ENCODE data around the gene MARCHF4.

Gene MARCHF4, protein sequence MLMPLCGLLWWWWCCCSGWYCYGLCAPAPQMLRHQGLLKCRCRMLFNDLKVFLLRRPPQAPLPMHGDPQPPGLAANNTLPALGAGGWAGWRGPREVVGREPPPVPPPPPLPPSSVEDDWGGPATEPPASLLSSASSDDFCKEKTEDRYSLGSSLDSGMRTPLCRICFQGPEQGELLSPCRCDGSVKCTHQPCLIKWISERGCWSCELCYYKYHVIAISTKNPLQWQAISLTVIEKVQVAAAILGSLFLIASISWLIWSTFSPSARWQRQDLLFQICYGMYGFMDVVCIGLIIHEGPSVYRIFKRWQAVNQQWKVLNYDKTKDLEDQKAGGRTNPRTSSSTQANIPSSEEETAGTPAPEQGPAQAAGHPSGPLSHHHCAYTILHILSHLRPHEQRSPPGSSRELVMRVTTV

GRCh38 chr2:216371721-216372702 is at the start of gene MARCHF4:
Gene MARCHF4 (minus strand): TSS chr2:216372483. CDS start chr2:216370260, 2,223 bp downstream.
- CTCF ChIA-PET = interaction anchor here (0.6 to 1.3 kb wide), 3 partner anchors 8 to 194 kb away, joined by 3 to 5 read pairs (median 4); no protein-coding TSS in a partner anchor
- peak within 1 kb of the TSS; percentile 33 for H3K4me3 ChIP-seq (ENCODE audit: low read depth, low read length)
- TF ChIP-seq ZNF24 (tag by site-specific recombination; IDR thresholded peaks at IDR 0.05) = 0 out of 2 replicates have a peak, but pooled peaks have one; percentile 16
- peak; percentile 49 for TF ChIP-seq KLF8 (tag by site-specific recombination; IDR thresholded peaks at IDR 0.05)
- peak; percentile 56; the same call in 1 of the 2 replicates for TF ChIP-seq ZNF785 (tag by site-specific recombination; IDR thresholded peaks at IDR 0.05)
- TF ChIP-seq ZNF121 (tag by site-specific recombination; IDR thresholded peaks at IDR 0.05) = no peak
- peak; percentile 53; the same call in 1 of the 2 replicates for TF ChIP-seq KLF1 (tag by site-specific recombination; IDR thresholded peaks at IDR 0.05)
- no peak for TF ChIP-seq ZNF311 (tag by site-specific recombination; IDR thresholded peaks at IDR 0.05; ENCODE audit: borderline replicate concordance)
- TF ChIP-seq ZNF645 (tag by site-specific recombination; IDR thresholded peaks at IDR 0.05) = no peak
- peak; percentile 81 for TF ChIP-seq ZNF2 (tag by site-specific recombination; IDR thresholded peaks at IDR 0.05)
- TF ChIP-seq ZFHX2 (tag by site-specific recombination; conservative IDR thresholded peaks at IDR 0.05) = peak; percentile 4; the same call in 1 of the 2 replicates
- no peak for TF ChIP-seq ZNF449 (tag by site-specific recombination; IDR thresholded peaks at IDR 0.05)
- TF ChIP-seq EGR2 (tag by site-specific recombination; IDR thresholded peaks at IDR 0.05; ENCODE audit: low read depth) = 0 out of 2 replicates have a peak, but pooled peaks have one; percentile 14
- peak; percentile 23; the same call in 1 of the 2 replicates for TF ChIP-seq KLF9 (tag by site-specific recombination; IDR thresholded peaks at IDR 0.05; ENCODE audit: low read depth)
- TF ChIP-seq ZNF341 (tag by site-specific recombination; IDR thresholded peaks at IDR 0.05; ENCODE audit: low read depth) = 0 out of 2 replicates have a peak, but pooled peaks have one; percentile 49
- TF ChIP-seq, protein P1, sequence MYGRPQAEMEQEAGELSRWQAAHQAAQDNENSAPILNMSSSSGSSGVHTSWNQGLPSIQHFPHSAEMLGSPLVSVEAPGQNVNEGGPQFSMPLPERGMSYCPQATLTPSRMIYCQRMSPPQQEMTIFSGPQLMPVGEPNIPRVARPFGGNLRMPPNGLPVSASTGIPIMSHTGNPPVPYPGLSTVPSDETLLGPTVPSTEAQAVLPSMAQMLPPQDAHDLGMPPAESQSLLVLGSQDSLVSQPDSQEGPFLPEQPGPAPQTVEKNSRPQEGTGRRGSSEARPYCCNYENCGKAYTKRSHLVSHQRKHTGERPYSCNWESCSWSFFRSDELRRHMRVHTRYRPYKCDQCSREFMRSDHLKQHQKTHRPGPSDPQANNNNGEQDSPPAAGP (tag by site-specific recombination; IDR thresholded peaks at IDR 0.05) = peak; percentile 75; the same call in 1 of the 2 replicates
- peak; percentile 82; the same call in 1 of the 2 replicates for TF ChIP-seq MZF1 (tag by site-specific recombination; IDR thresholded peaks at IDR 0.05; ENCODE audit: borderline replicate concordance)
- TF ChIP-seq ZXDB (tag by site-specific recombination; IDR thresholded peaks at IDR 0.05) = peak; percentile 35; the same call in 1 of the 2 replicates
- TF ChIP-seq, protein P2, sequence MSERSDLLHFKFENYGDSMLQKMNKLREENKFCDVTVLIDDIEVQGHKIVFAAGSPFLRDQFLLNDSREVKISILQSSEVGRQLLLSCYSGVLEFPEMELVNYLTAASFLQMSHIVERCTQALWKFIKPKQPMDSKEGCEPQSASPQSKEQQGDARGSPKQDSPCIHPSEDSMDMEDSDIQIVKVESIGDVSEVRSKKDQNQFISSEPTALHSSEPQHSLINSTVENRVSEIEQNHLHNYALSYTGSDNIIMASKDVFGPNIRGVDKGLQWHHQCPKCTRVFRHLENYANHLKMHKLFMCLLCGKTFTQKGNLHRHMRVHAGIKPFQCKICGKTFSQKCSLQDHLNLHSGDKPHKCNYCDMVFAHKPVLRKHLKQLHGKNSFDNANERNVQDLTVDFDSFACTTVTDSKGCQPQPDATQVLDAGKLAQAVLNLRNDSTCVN (tag by site-specific recombination; optimal IDR thresholded peaks at IDR 0.05) = peak; percentile 74
- TF ChIP-seq ZEB2 (tag by site-specific recombination; IDR thresholded peaks at IDR 0.05) = peak; percentile 64; the same call in 1 of the 2 replicates
- TF ChIP-seq WT1 (tag by site-specific recombination; IDR thresholded peaks at IDR 0.05) = peak; percentile 77
- TF ChIP-seq, protein P3, sequence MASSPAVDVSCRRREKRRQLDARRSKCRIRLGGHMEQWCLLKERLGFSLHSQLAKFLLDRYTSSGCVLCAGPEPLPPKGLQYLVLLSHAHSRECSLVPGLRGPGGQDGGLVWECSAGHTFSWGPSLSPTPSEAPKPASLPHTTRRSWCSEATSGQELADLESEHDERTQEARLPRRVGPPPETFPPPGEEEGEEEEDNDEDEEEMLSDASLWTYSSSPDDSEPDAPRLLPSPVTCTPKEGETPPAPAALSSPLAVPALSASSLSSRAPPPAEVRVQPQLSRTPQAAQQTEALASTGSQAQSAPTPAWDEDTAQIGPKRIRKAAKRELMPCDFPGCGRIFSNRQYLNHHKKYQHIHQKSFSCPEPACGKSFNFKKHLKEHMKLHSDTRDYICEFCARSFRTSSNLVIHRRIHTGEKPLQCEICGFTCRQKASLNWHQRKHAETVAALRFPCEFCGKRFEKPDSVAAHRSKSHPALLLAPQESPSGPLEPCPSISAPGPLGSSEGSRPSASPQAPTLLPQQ (tag by site-specific recombination; IDR thresholded peaks at IDR 0.05) = peak; percentile 71
- TF ChIP-seq ZNF335 (tag by site-specific recombination; conservative IDR thresholded peaks at IDR 0.05) = peak; percentile 27; the same call in 1 of the 2 replicates
- TF ChIP-seq MEIS1 (CRISPR knock-in tag; IDR thresholded peaks at IDR 0.05; ENCODE audit: borderline replicate concordance) = no peak
- peak; percentile 26; the same call in 1 of the 2 replicates for TF ChIP-seq IKZF3 (tag by site-specific recombination; IDR thresholded peaks at IDR 0.05)
- TF ChIP-seq ZNF398 (tag by site-specific recombination; IDR thresholded peaks at IDR 0.05) = peak; percentile 90

More at GRCh38 chr2:216371721-216372702, at the start of gene MARCHF4:
- Histone ChIP-seq H3K36me3 (ENCODE audit: control insufficient read depth in 2 of 2, insufficient read depth in 1 of 2, low read length in 2 of 2) (no peaks in the 10 kb centered on the region), H3K9me3 (ENCODE audit: control insufficient read depth, insufficient read depth, low read depth, low read length) (no peaks in the 10 kb centered on the region), H3K27ac (ENCODE audit: extremely low read depth, low read depth, low read length) (no peak within 1 kb of the TSS), H3K4me1 (ENCODE audit: control insufficient read depth, insufficient read depth, low read length) (no peaks in the 10 kb centered on the region; the same call in 1 of the 2 replicates)
- POLR2A ChIA-PET = interaction anchor here (0.7 to 1.2 kb wide), 3 partner anchors 9 to 293 kb away, joined by 3 to 5 read pairs (median 5); no protein-coding TSS in a partner anchor
